GM12872 (cell line): ENCODE measurements around the gene LAMP1.

Experiments used
- TF ChIP-seq, protein P1 (sequence below): IDR thresholded peaks from 3 replicates; pipeline ENCODE4 v1.5.1; 2011; ENCODE audit warnings: low read depth, mild to moderate bottlenecking, low read length, moderate library complexity; ENCODE audit not compliant: insufficient read depth

The LAMP1 gene

DNA sequence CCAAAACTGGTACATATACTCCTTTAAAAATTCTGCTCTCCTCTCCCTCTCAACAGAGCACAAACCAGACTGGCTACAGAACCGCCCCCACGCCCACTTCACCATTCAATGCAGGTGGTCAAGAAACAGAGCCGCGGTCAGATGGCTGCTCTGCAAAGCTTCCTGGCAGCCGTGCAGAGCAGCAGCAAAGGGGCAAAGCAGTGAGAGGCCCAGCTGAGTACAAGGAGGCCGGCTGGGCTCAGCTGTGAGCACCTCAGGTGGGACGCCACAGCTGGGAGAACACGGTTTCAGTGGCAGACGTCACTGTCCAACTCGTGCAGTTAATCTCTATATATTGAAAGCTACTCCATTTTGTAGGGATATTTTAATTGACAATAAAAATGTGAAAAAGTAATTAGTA lies 58.6 kb downstream of the LAMP1 start:
- TF ChIP-seq, protein P1, sequence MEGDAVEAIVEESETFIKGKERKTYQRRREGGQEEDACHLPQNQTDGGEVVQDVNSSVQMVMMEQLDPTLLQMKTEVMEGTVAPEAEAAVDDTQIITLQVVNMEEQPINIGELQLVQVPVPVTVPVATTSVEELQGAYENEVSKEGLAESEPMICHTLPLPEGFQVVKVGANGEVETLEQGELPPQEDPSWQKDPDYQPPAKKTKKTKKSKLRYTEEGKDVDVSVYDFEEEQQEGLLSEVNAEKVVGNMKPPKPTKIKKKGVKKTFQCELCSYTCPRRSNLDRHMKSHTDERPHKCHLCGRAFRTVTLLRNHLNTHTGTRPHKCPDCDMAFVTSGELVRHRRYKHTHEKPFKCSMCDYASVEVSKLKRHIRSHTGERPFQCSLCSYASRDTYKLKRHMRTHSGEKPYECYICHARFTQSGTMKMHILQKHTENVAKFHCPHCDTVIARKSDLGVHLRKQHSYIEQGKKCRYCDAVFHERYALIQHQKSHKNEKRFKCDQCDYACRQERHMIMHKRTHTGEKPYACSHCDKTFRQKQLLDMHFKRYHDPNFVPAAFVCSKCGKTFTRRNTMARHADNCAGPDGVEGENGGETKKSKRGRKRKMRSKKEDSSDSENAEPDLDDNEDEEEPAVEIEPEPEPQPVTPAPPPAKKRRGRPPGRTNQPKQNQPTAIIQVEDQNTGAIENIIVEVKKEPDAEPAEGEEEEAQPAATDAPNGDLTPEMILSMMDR, result no peak

DNA sequence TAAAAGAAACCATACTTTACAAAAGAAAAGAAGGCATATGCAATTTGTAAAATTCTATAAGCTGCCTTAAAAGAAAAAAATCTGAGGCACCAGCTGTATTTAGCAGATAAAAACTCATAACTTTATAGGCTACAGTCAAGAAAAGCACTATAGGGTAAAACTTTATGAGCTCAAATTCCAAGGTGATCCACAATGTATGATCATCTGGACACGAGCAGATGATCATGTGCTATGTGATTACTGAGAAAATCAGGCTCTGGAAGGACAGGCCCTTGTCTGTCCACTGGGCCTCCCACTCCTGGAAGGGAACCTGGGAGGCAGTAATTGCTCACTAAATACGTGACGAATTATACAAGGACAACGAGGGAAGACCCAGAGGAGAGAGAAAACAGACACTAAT lies 59.6 kb downstream of the LAMP1 start:
- TF ChIP-seq, protein P1, result no peak

DNA sequence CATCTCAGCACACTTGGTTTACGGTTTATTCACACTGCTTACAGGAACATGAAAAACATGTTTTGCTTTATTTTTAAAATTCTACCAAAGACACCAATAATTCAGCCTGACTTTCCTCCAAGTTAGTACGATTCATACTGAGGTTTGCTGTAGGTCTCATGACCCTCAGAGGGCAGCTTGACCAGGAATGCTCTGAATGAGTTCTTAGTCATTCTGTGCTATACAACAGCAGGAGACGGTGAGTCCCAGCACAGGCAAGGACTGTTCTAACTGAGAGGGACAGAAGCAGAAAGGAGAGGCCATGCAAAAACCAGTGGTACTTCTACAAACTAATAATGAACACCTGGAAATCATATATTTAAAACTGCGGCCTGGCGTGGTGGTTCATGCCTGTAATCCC lies 60.5 kb downstream of the LAMP1 start:
- TF ChIP-seq, protein P1, result no peak

DNA sequence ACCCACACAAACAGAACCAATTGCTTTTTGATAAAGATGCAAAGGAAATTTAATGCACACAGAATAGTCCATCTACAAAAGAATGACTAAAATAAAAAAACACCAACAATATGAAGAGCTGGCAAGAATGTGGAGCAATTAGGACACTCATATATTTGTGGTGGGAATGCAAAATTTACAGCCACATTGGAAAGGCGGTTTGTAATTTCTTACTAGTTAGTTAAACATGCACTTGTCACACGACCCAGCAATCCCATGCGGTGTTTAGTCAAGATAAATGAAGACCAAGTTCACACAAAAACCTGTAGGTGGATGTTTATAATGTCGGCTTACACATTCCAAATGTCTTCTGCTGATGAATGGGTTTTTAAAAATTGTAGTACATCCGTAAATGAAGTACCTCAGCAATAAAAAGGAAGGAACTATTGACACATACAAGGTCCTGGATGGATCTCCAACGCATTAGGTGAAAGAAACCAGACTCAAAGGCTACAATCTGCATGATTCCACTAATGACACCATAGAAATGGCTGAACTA lies 61.7 kb downstream of the LAMP1 start:
- TF ChIP-seq, protein P1, result no peak

DNA sequence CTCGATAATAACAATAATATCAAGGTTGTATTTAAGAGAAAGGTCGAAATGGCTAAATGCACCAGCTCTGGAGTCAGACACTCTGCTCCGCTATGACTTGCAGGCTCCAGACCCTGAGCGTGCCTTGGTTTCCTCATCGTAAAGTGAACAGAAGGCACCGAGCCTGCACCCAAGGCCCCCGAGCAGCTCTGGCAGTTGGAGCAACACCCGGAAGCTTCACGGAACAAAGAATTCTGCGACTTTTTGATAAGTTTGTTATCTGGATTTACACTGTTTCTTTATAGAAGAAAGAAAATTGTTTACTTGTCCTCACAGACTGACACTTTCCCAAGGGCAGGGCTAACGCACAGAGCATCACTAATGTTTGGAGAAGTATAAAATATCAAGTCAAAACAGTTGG lies 62.5 kb downstream of the LAMP1 start:
- TF ChIP-seq, protein P1, result no peak

DNA sequence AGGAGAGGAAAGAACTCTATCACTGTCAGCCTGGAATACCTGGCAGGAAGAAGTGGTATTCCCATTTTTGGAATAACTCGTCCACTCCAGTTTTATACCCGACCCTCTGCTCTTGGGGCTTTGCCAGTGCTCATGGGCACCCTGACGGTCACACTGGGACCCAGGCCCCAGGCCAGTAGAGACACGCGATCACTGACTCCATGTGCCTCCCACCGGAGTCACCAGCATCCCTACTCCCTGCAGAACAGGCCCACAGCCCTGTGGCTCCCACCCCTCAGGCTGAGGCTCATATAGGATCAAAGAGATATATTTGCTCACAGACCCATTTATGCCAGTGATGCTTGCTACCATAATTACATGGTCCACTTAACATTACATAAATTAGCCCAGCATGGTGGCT lies 63.4 kb downstream of the LAMP1 start:
- TF ChIP-seq, protein P1, result no peak

DNA sequence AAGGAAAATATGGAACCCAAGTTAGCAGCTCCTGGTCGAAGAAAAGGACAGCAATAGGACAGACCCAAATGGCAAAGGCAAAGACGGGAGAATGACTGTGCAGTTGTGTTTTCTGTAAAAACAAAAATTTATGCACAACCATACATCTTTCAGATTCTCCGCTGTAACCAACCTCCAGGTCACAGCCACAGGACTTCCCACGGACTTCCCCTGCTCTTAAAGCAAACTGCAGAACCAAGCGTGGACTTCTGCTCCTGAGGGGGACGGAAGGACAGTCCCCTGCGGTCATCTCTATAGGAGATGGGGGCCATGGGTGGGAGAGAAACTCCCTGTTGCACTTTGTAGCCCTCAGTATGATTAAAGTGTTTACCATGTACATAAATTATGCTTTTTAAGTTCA lies 64.4 kb downstream of the LAMP1 start:
- TF ChIP-seq, protein P1, result no peak
